ENCODE results near the gene SYAP1. TPM values are rescaled to one million over a fixed set of nuclear protein-coding genes. Genes with fewer than 3 reads are reported as not detected.
A peak's percentile ranks its signal among the peaks of the same experiment; 100 is the strongest.

The SYAP1 gene
- total and polyA plus RNA-seq, 2 donors (not counting 1 experiment from before 2014, with no cell fraction given), result 19.4 to 49.7 TPM

- Histone ChIP-seq H3K79me2 (ENCODE audit: control insufficient read depth, insufficient read depth, low read length) (peaks cover 3% of the 10 kb centered on the region), H2AFZ (ENCODE audit: low read length) (no peak overlapping the region), H3K4me2 (ENCODE audit: extremely low read depth, insufficient read depth, low read length) (no peak overlapping the region), H4K20me1 (ENCODE audit: control insufficient read depth, extremely low read depth, insufficient read depth, low read length) (no peaks in the 10 kb centered on the region), H3K27ac (ENCODE audit: insufficient read depth, low read length) (no peak overlapping the region), H3K36me3 (ENCODE audit: control insufficient read depth, insufficient read depth, low read length) (peaks cover 4% of the 10 kb centered on the region), H3K9ac (ENCODE audit: insufficient read depth, low read length) (no peak overlapping the region), H3K9me3 (ENCODE audit: control insufficient read depth, insufficient read depth, low read depth, low read length) (no peaks in the 10 kb centered on the region), H3K27me3 (ENCODE audit: control insufficient read depth, insufficient read depth, low read length) (no peaks in the 10 kb centered on the region), H3K4me3 (replicated peaks in 1 of 4; ENCODE audit: control extremely low read depth in 1 of 4, insufficient read depth in 1 of 4, low read depth in 3 of 4, low read length in 4 of 4) (no peak overlapping the region), H3K4me1 (ENCODE audit: control insufficient read depth, extremely low read depth, insufficient read depth, low read length) (no peaks in the 10 kb centered on the region)
- DNase-seq (ENCODE audit: low read depth in 2 of 2), result no peak
- TF ChIP-seq CTCF (conservative IDR thresholded peaks at IDR 0.05 in 1 of 2, IDR thresholded peaks at IDR 0.05 in 1 of 2; ENCODE audit: low read depth in 1 of 2, low read length in 2 of 2), result no peak
- no peak for TF ChIP-seq EZH2 (IDR thresholded peaks at IDR 0.05; ENCODE audit: low read length, missing control alignments)
Measured at GRCh38 chrX:16737024-16737423, 17.6 kb downstream of the SYAP1 start.

DNA sequence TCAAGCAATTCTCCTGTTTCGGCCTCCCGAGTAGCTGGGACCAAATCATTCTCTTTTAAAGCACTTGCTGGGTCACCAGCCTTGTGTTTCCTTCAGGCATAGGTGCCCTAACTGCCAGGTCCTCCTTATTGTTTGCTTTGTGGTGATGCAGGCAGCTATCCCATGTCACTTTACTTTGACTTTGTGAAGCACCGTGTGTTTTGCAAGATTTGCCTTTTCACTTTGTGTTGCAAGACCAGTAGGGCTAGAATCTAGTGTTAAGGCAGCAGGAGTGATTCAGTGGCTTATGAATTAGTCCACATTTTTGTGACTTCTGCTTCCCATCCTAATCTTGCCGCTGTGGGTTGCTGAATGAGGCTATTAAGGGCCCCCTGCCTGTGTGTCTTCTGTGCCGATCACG lies 20.2 kb downstream of the SYAP1 start:
- no peak overlapping the region for H3K4me3 ChIP-seq (replicated peaks in 1 of 4; ENCODE audit: control extremely low read depth in 1 of 4, insufficient read depth in 1 of 4, low read depth in 3 of 4, low read length in 4 of 4)
- no peaks in the 10 kb centered on the region for H3K9me3 ChIP-seq (ENCODE audit: control insufficient read depth, insufficient read depth, low read depth, low read length)
- H3K4me2 ChIP-seq (ENCODE audit: extremely low read depth, insufficient read depth, low read length), result no peak overlapping the region
- no peak for TF ChIP-seq CTCF (conservative IDR thresholded peaks at IDR 0.05 in 1 of 2, IDR thresholded peaks at IDR 0.05 in 1 of 2; ENCODE audit: low read depth in 1 of 2, low read length in 2 of 2)
- TF ChIP-seq EZH2 (IDR thresholded peaks at IDR 0.05; ENCODE audit: low read length, missing control alignments), result no peak
- no peak overlapping the region for H3K27ac ChIP-seq (ENCODE audit: insufficient read depth, low read length)
- H3K79me2 ChIP-seq (ENCODE audit: control insufficient read depth, insufficient read depth, low read length), result no peaks in the 10 kb centered on the region
- no peak overlapping the region for H3K9ac ChIP-seq (ENCODE audit: insufficient read depth, low read length)
- no peaks in the 10 kb centered on the region for H4K20me1 ChIP-seq (ENCODE audit: control insufficient read depth, extremely low read depth, insufficient read depth, low read length)
- H3K27me3 ChIP-seq (ENCODE audit: control insufficient read depth, insufficient read depth, low read length), result no peaks in the 10 kb centered on the region
- no peak overlapping the region for H2AFZ ChIP-seq (ENCODE audit: low read length)
- H3K4me1 ChIP-seq (ENCODE audit: control insufficient read depth, extremely low read depth, insufficient read depth, low read length), result no peaks in the 10 kb centered on the region
- H3K36me3 ChIP-seq (ENCODE audit: control insufficient read depth, insufficient read depth, low read length), result peaks cover 7% of the 10 kb centered on the region
- no peak for DNase-seq (ENCODE audit: low read depth in 2 of 2)

DNA sequence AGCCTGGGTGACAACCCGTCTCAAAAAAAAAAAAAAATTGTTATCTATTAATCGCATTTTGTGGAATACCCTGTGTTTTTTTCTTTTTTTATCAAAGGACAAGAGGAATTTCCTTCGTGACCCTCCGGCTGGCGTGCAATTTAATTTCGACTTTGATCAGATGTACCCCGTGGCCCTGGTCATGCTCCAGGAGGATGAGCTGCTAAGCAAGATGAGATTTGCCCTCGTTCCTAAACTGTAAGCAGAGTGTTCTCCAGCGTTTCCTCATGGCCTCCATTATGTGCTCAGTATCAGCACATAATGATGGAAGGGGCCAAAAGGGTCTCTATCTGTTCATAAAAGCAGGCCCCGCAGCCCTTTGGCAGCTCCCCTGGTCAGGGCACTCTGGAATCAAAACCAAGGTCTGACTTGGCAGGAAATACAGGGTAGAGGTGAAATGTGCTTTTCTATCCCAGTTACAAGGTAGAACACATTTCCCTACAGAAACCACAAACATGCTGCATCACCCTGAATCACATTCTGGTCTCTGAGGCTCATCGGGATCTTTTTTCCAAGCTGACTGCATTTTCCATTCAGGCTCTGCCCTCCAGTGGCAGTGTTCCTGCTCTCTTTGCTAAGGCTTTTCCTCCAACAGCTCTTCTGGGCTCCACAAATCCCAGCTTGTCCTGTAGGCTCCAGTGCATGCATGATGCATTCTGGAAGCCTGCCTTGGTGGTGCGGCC lies 24.4 kb downstream of the SYAP1 start:
- no peak overlapping the region for H3K4me2 ChIP-seq (ENCODE audit: extremely low read depth, insufficient read depth, low read length)

More for the DNA sequence above, 24.4 kb downstream of the SYAP1 start:
- peak; percentile 60 to 90 for DNase-seq (ENCODE audit: low read depth in 2 of 2)
- H3K9me3 ChIP-seq (ENCODE audit: control insufficient read depth, insufficient read depth, low read depth, low read length), result no peaks in the 10 kb centered on the region
- H3K79me2 ChIP-seq (ENCODE audit: control insufficient read depth, insufficient read depth, low read length), result no peaks in the 10 kb centered on the region
- H3K9ac ChIP-seq (ENCODE audit: insufficient read depth, low read length), result no peak overlapping the region
- peaks cover 6% of the 10 kb centered on the region for H3K36me3 ChIP-seq (ENCODE audit: control insufficient read depth, insufficient read depth, low read length)
- no peak overlapping the region for H2AFZ ChIP-seq (ENCODE audit: low read length)
- TF ChIP-seq EZH2 (IDR thresholded peaks at IDR 0.05; ENCODE audit: low read length, missing control alignments), result no peak
- TF ChIP-seq CTCF (conservative IDR thresholded peaks at IDR 0.05 in 1 of 2, IDR thresholded peaks at IDR 0.05 in 1 of 2; ENCODE audit: low read depth in 1 of 2, low read length in 2 of 2), result peak in 1 of 2 donors; percentile 26
- no peaks in the 10 kb centered on the region for H3K27me3 ChIP-seq (ENCODE audit: control insufficient read depth, insufficient read depth, low read length)
- no peak overlapping the region for H3K4me3 ChIP-seq (replicated peaks in 1 of 4; ENCODE audit: control extremely low read depth in 1 of 4, insufficient read depth in 1 of 4, low read depth in 3 of 4, low read length in 4 of 4)
- H3K4me1 ChIP-seq (ENCODE audit: control insufficient read depth, extremely low read depth, insufficient read depth, low read length), result no peaks in the 10 kb centered on the region
- H4K20me1 ChIP-seq (ENCODE audit: control insufficient read depth, extremely low read depth, insufficient read depth, low read length), result no peaks in the 10 kb centered on the region
- H3K27ac ChIP-seq (ENCODE audit: insufficient read depth, low read length), result no peak overlapping the region

Data from fibroblast of lung (primary cell).